H1 (cell line): Measurements from ENCODE around the gene PSME4. TPM values are rescaled to one million over a fixed set of nuclear protein-coding genes. Genes with fewer than 3 reads are reported as not detected.
A peak's percentile ranks its signal among the peaks of the same experiment; 100 is the strongest.

Source experiments
- CTCF ChIA-PET: fragments of 300-600 bp; sonication (Branson Sonifier 250); formaldehyde crosslinking; loops from one replicate; lab custom pipeline; 2021; ENCODE audit not compliant: partially characterized antibody; lab: Charles Lee
- POLR2A ChIA-PET: fragments of 300-600 bp; sonication (Branson Sonifier 250); formaldehyde crosslinking; loops from one replicate; lab custom pipeline; 2021; ENCODE audit warnings: inconsistent platforms; ENCODE audit not compliant: partially characterized antibody; lab: Charles Lee
- DNase-seq, 2 experiments: peaks; one replicate each; pipeline versions ENCODE4 v3.0.0 to v3.0.0-alpha.2; 2010 to 2022; ENCODE audit warnings: low spot score in 2 of 2, low read depth in 1 of 2, mixed read lengths in 1 of 2
- FAIRE-seq: peaks from 2 replicates; lab custom pipeline; 2011; peaks lifted over from hg19 to GRCh38; lab: Jason Lieb, UNC
- H2AFZ ChIP-seq: 2 replicates; pipeline ENCODE4 v1.8.1; 2012; ENCODE audit warnings: low read length, inconsistent platforms
- H2AK5ac ChIP-seq: 2 replicates; pipeline ENCODE4 v1.6.1; 2013; ENCODE audit warnings: low read depth, low read length
- H2BK120ac ChIP-seq: replicated peaks from 2 replicates; pipeline ENCODE3; 2013; ENCODE audit warnings: low read depth, low read length, inconsistent platforms
- H2BK12ac ChIP-seq: 2 replicates; pipeline ENCODE4 v1.6.1; 2013; ENCODE audit warnings: low read depth, low read length
- H2BK15ac ChIP-seq: 2 replicates; pipeline ENCODE4 v1.6.1; 2013; ENCODE audit warnings: low read length
- H2BK20ac ChIP-seq: 2 replicates; pipeline ENCODE4 v1.6.1; 2013; ENCODE audit warnings: low read length
- H2BK5ac ChIP-seq: 2 replicates; pipeline ENCODE4 v1.6.1; 2013; ENCODE audit warnings: low read depth, low read length
- H3K14ac ChIP-seq: 2 replicates; pipeline ENCODE4 v1.6.1; 2013; ENCODE audit warnings: inconsistent platforms; ENCODE audit not compliant: insufficient read length
- H3K18ac ChIP-seq: 2 replicates; pipeline ENCODE4 v1.6.1; 2013; ENCODE audit warnings: low read length; ENCODE audit errors: extremely low read depth
- H3K23ac ChIP-seq: 2 replicates; pipeline ENCODE4 v1.6.1; 2013; ENCODE audit warnings: inconsistent platforms; ENCODE audit not compliant: insufficient read length
- H3K23me2 ChIP-seq: 2 replicates; pipeline ENCODE4 v1.6.1; 2013; ENCODE audit warnings: low read depth, low read length
- H3K27ac ChIP-seq: 2 replicates; pipeline ENCODE4 v1.6.1; 2011; ENCODE audit warnings: low read depth, low read length, inconsistent platforms
- H3K27me3 ChIP-seq, 4 experiments: replicated peaks in 1 of 4; 1 replicate in 1 of 4; 2 replicates in 3 of 4; pipeline versions ENCODE4 v1.6.1 to v1.8.1; 2011 to 2013; ENCODE audit warnings: low read length in 3 of 4, mild to moderate bottlenecking in 3 of 4, inconsistent platforms in 2 of 4, mixed read lengths in 2 of 4, moderate library complexity in 1 of 4; ENCODE audit not compliant: control insufficient read depth in 3 of 4, insufficient read depth in 3 of 4; ENCODE audit errors: extremely low read depth in 1 of 4
- H3K36me3 ChIP-seq, 4 experiments: 2 replicates each; pipeline versions ENCODE4 v1.6.1 to v1.8.1; 2011 to 2013; ENCODE audit warnings: mild to moderate bottlenecking in 4 of 4, low read length in 3 of 4, moderate library complexity in 2 of 4, control low read depth in 1 of 4, inconsistent platforms in 1 of 4; ENCODE audit not compliant: insufficient read depth in 4 of 4, control insufficient read depth in 2 of 4
- H3K4ac ChIP-seq: replicated peaks from 2 replicates; pipeline ENCODE3; 2013; ENCODE audit warnings: low read length, low read depth, mixed read lengths, inconsistent platforms; ENCODE audit not compliant: insufficient read length
- H3K4me1 ChIP-seq, 4 experiments: replicated peaks in 1 of 4; 1 replicate in 1 of 4; 2 replicates in 3 of 4; pipeline versions ENCODE4 v1.6.1 to v1.8.1; 2011 to 2013; ENCODE audit warnings: low read length in 3 of 4, inconsistent platforms in 2 of 4, mixed read lengths in 1 of 4; ENCODE audit not compliant: insufficient read depth in 4 of 4, control insufficient read depth in 3 of 4
- H3K4me2 ChIP-seq, 2 experiments: 2 replicates each; pipeline versions ENCODE4 v1.6.1 to v1.8.1; 2011 to 2013; ENCODE audit warnings: low read depth in 2 of 2, low read length in 2 of 2, control low read depth in 1 of 2, inconsistent platforms in 1 of 2, mild to moderate bottlenecking in 1 of 2; ENCODE audit not compliant: insufficient read depth in 1 of 2
- H3K4me3 ChIP-seq, 4 experiments: fragments of 200-600, 300-600 bp in 1 of 4; sonication (generic), shearing (Covaris generic), sonication (Bioruptor Twin) in 1 of 4; 2 replicates each; pipeline versions ENCODE4 v1.5.1 to v1.8.1; 2011 to 2016; ENCODE audit warnings: low read length in 4 of 4, low read depth in 3 of 4, control low read depth in 2 of 4, inconsistent platforms in 2 of 4, mild to moderate bottlenecking in 2 of 4, mixed read lengths in 1 of 4, moderate library complexity in 1 of 4; ENCODE audit not compliant: insufficient read depth in 2 of 4; ENCODE audit errors: extremely low read depth in 1 of 4
- H3K56ac ChIP-seq: replicated peaks from 2 replicates; pipeline ENCODE3; 2013; ENCODE audit warnings: low read depth, mild to moderate bottlenecking, mixed read lengths, low read length, inconsistent platforms; ENCODE audit not compliant: insufficient read length
- H3K79me1 ChIP-seq: 2 replicates; pipeline ENCODE4 v1.6.1; 2013; ENCODE audit warnings: low read depth, low read length, control low read depth
- H3K79me2 ChIP-seq, 2 experiments: 2 replicates each; pipeline versions ENCODE4 v1.6.1 to v1.8.1; 2012 to 2013; ENCODE audit warnings: low read length in 2 of 2, mild to moderate bottlenecking in 2 of 2, inconsistent platforms in 1 of 2; ENCODE audit not compliant: insufficient read depth in 2 of 2, control insufficient read depth in 1 of 2
- H3K9ac ChIP-seq, 4 experiments: replicated peaks in 1 of 4; 1 replicate in 1 of 4; 2 replicates in 3 of 4; pipeline versions ENCODE4 v1.6.1 to v1.8.1; 2011 to 2013; ENCODE audit warnings: low read depth in 3 of 4, low read length in 3 of 4, control low read depth in 2 of 4, mild to moderate bottlenecking in 2 of 4, moderate library complexity in 2 of 4, inconsistent platforms in 1 of 4; ENCODE audit errors: extremely low read depth in 1 of 4
- H3K9me3 ChIP-seq, 2 experiments: 2 replicates each; pipeline versions ENCODE4 v1.6.1 to v1.8.1; 2012 to 2013; ENCODE audit warnings: mild to moderate bottlenecking in 2 of 2, moderate library complexity in 2 of 2, control low read depth in 1 of 2, inconsistent platforms in 1 of 2, low read depth in 1 of 2, low read length in 1 of 2, mixed read lengths in 1 of 2; ENCODE audit not compliant: insufficient read depth in 2 of 2
- H4K20me1 ChIP-seq, 2 experiments: replicated peaks in 1 of 2; 2 replicates each; pipeline versions ENCODE3 to v1.8.1; 2011 to 2013; ENCODE audit warnings: inconsistent platforms in 2 of 2, low read length in 2 of 2, mild to moderate bottlenecking in 1 of 2; ENCODE audit not compliant: insufficient read depth in 2 of 2, control insufficient read depth in 1 of 2
- H4K5ac ChIP-seq: 2 replicates; pipeline ENCODE4 v1.6.1; 2013; ENCODE audit warnings: low read length, low read depth, mixed read lengths, inconsistent platforms; ENCODE audit not compliant: insufficient read length
- H4K8ac ChIP-seq: 2 replicates; pipeline ENCODE4 v1.8.0; 2013; ENCODE audit warnings: mild to moderate bottlenecking, moderate library complexity, low read length, inconsistent platforms; ENCODE audit not compliant: insufficient read depth; ENCODE audit errors: extremely low read depth
- H4K91ac ChIP-seq: replicated peaks from 2 replicates; pipeline ENCODE3; 2013; ENCODE audit warnings: low read length, mixed read lengths, inconsistent platforms; ENCODE audit not compliant: insufficient read length
- BCL11A ChIP-seq, 2 experiments: IDR thresholded peaks; one replicate each; pipeline ENCODE4 v1.6.1; 2011; ENCODE audit warnings: low read depth in 2 of 2, low read length in 2 of 2, mild to moderate bottlenecking in 2 of 2
- BRCA1 ChIP-seq: IDR thresholded peaks from 2 replicates; pipeline ENCODE4 v1.6.1; 2012; ENCODE audit warnings: low read depth, low read length, improper control_type of control experiment
- CTBP2 ChIP-seq: IDR thresholded peaks from 2 replicates; pipeline ENCODE4 v1.7.0; 2011; ENCODE audit warnings: borderline replicate concordance, mild to moderate bottlenecking, moderate library complexity, mixed read lengths, low read length; ENCODE audit not compliant: insufficient read depth, insufficient read length
- EZH2 ChIP-seq: fragments of 200-600 bp; sonication (generic); IDR thresholded peaks from 2 replicates; pipeline ENCODE4 v1.7.1; 2012; ENCODE audit warnings: low read depth, mild to moderate bottlenecking, moderate library complexity, low read length, inconsistent platforms; ENCODE audit not compliant: severe bottlenecking
- HDAC2 ChIP-seq, 2 experiments: fragments of 300-600 bp in 1 of 2; sonication (generic) in 1 of 2; IDR thresholded peaks; 2 replicates each; pipeline ENCODE4 v1.6.1; 2011 to 2012; ENCODE audit warnings: low read depth in 2 of 2, low read length in 2 of 2, mild to moderate bottlenecking in 2 of 2, moderate library complexity in 2 of 2, borderline replicate concordance in 1 of 2, inconsistent platforms in 1 of 2
- HDAC6 ChIP-seq: IDR thresholded peaks from one replicate; pipeline ENCODE4 v1.7.1; 2012; ENCODE audit warnings: low read depth, mild to moderate bottlenecking, inconsistent platforms, low read length, moderate library complexity
- RAD21 ChIP-seq, 2 experiments: IDR thresholded peaks in 1 of 2; conservative IDR thresholded peaks in 1 of 2; 2 replicates each; pipeline ENCODE4 v1.6.1; 2011; ENCODE audit warnings: low read depth in 2 of 2, low read length in 2 of 2, improper control_type of control experiment in 1 of 2, inconsistent platforms in 1 of 2, mild to moderate bottlenecking in 1 of 2, moderate library complexity in 1 of 2
- RFX5 ChIP-seq: IDR thresholded peaks from 2 replicates; pipeline ENCODE4 v1.6.1; 2011; ENCODE audit warnings: low read depth, low read length, improper control_type of control experiment, borderline replicate concordance
- RNF2 ChIP-seq: fragments of 200-900, 300-1000 bp; sonication (generic); IDR thresholded peaks from 2 replicates; pipeline ENCODE4 v1.7.1; 2016; ENCODE audit warnings: borderline replicate concordance, low read depth, mild to moderate bottlenecking, antibody characterized with exemption, low read length; ENCODE audit not compliant: poor library complexity, severe bottlenecking; ENCODE audit errors: missing control alignments
- WGBS, 2 experiments: shearing (Covaris generic) in 1 of 2; methylation state at CpG; one replicate each; pipeline versions ENCODE4 v1.1.6 to v1.1.7; 2013 to 2015; ENCODE audit warnings: low lambda C conversion rate in 2 of 2, mixed read lengths in 2 of 2, inconsistent platforms in 1 of 2, low coverage in 1 of 2, missing lambda C conversion rate in 1 of 2; ENCODE audit not compliant: insufficient replicate concordance in 2 of 2, insufficient coverage in 1 of 2, insufficient read length in 1 of 2; ENCODE audit errors: extremely low coverage in 1 of 2, missing lambda C conversion rate in 1 of 2; 5-methylcytosine and 5-hydroxymethylcytosine counted together
- polyA plus RNA-seq, 7 experiments: library from polyadenylated mRNA; depleted of rRNA in 3 of 7; stranded (reverse) in 5 of 7; unstranded in 2 of 7; fragments of >200 nt in 5 of 7; fragments of 200-250 nt in 2 of 7; gene quantifications; 1 replicate in 5 of 7; 2 replicates in 1 of 7; 4 replicates in 1 of 7; pipeline versions ENCODE4 v1.2.1 to v1.2.3, GENCODE V29; 2011 to 2013; ENCODE audit warnings: missing spikeins in 2 of 7, mixed read lengths in 2 of 7
- total RNA-seq: library from RNA; stranded (reverse); fragmentation: NEBNext Ultra II Directional; extraction: Animal tissue kit (Norgen Biotek cat#: 25700); gene quantifications from 2 replicates; pipeline ENCODE4 v1.2.1, GENCODE V29; 2021

The PSME4 gene
- total and polyA plus RNA-seq, 2 of the 8 experiments (the other 6 are each of a cell fraction or from before 2014, with no cell fraction given), result 42.2 to 116 TPM

GRCh38 chr2:53907582-53907981, 63.2 kb downstream of the PSME4 start:
- Histone ChIP-seq H2AK5ac (no peak overlapping the region), H2BK15ac (no peak overlapping the region), H3K18ac (no peak overlapping the region), H3K4me3 (no peak overlapping the region), H3K9me3 (no peaks in the 10 kb centered on the region), H4K5ac (no peak overlapping the region), H3K79me2 (no peaks in the 10 kb centered on the region), H4K20me1 (no peaks in the 10 kb centered on the region), H3K4me1 (no peaks in the 10 kb centered on the region), H3K27ac (no peak overlapping the region), H3K27me3 (no peaks in the 10 kb centered on the region), H3K79me1 (no peaks in the 10 kb centered on the region), H2BK120ac (no peak overlapping the region), H3K4me2 (no peak overlapping the region), H3K4ac (no peak overlapping the region), H3K56ac (no peak overlapping the region), H2BK5ac (no peak overlapping the region), H2BK12ac (no peak overlapping the region), H3K23me2 (no peaks in the 10 kb centered on the region), H3K9ac (peak overlapping the region in 1 of 4 experiments; percentile 34; a peak in 1 of 7 replicates), H3K36me3 (peaks cover 3 to 60% (median 35%) of the 10 kb centered on the region in 4 experiments; a peak in 7 of 8 replicates), H2AFZ (no peak overlapping the region), H3K23ac (no peak overlapping the region), H2BK20ac (no peak overlapping the region), H4K8ac (no peak overlapping the region), H3K14ac (no peak overlapping the region), H4K91ac (no peak overlapping the region)
- ChIA-PET CTCF (no interaction called here), POLR2A (no interaction called here)
- TF ChIP-seq EZH2, result no peak
- TF ChIP-seq BRCA1, result no peak
- no peak for TF ChIP-seq HDAC6
- no peak for TF ChIP-seq RAD21 (IDR thresholded peaks at IDR 0.05 in 1 of 2, conservative IDR thresholded peaks at IDR 0.05 in 1 of 2; ENCODE audit: low read depth in 2 of 2, low read length in 2 of 2)
- TF ChIP-seq CTBP2, result no peak
- TF ChIP-seq RFX5, result no peak
- no peak for TF ChIP-seq RNF2
- TF ChIP-seq HDAC2 (IDR thresholded peaks at IDR 0.05; ENCODE audit: borderline replicate concordance in 1 of 2, low read depth in 2 of 2, low read length in 2 of 2), result no peak
- TF ChIP-seq BCL11A (IDR thresholded peaks at IDR 0.05; ENCODE audit: low read depth in 2 of 2, low read length in 2 of 2), result no peak
- WGBS, 2 experiments, result 89% methylated on average over 1 of the region's 1 CpG; no CpG with 5 or more reads in 1 of the 2 experiments
- DNase-seq, result no peak
- no peak for FAIRE-seq
